Prostate gland (tissue), 2 donors: ENCODE data around the gene TRNP1. TPM values are rescaled to one million over a fixed set of nuclear protein-coding genes. Genes with fewer than 3 reads are reported as not detected.

Experiments used
- DNase-seq: peaks from one replicate; pipeline ENCODE4 v3.0.0-alpha.2; 2019; ENCODE audit warnings: low spot score
- H3K27ac ChIP-seq, 2 donors: fragments of 200-600 bp; sonication (generic); 2 replicates each; pipeline ENCODE4 v1.5.1; 2017 to 2019
- H3K27me3 ChIP-seq: fragments of 200-600 bp; sonication (generic); replicated peaks from 2 replicates; pipeline ENCODE4 v1.5.1; 2019; ENCODE audit not compliant: insufficient read depth
- H3K36me3 ChIP-seq, 2 donors: fragments of 200-600 bp; sonication (generic); 1 replicate in 1 of 2; 2 replicates in 1 of 2; pipeline versions ENCODE4 v1.5.1 to v1.8.1; 2017 to 2019
- H3K4me1 ChIP-seq: fragments of 200-600 bp; sonication (generic); replicated peaks from 2 replicates; pipeline ENCODE4 v1.5.1; 2019
- H3K4me3 ChIP-seq, 2 donors: fragments of 200-600 bp; sonication (generic); 2 replicates each; pipeline ENCODE4 v1.5.1; 2017 to 2019
- H3K9me3 ChIP-seq: fragments of 200-600 bp; sonication (generic); 2 replicates; pipeline ENCODE4 v1.5.1; 2017
- POLR2A ChIP-seq: fragments of 450-650 bp; IDR thresholded peaks from one replicate; pipeline ENCODE4 v1.6.1; 2016; ENCODE audit warnings: antibody characterized with exemption, mild to moderate bottlenecking
- POLR2AphosphoS5 ChIP-seq: sonication (generic); formaldehyde crosslinking; IDR thresholded peaks from one replicate; pipeline ENCODE4 v1.6.1; 2017; ENCODE audit warnings: antibody characterized with exemption
- WGBS: methylation state at CpG from one replicate; pipeline ENCODE4 v1.1.5; 2018; 5-methylcytosine and 5-hydroxymethylcytosine counted together
- intact Hi-C: fragments of 100-400 bp; cut with DNase I; formaldehyde crosslinking; loops from one replicate; pipeline ENCODE4 v1.14.2; 2022
- total RNA-seq, 2 donors: library from RNA; depleted of rRNA; stranded (reverse); fragments of >200 nt; gene quantifications; one replicate each; pipeline ENCODE4 v1.1.0, GENCODE V29; 2016
- TF ChIP-seq, protein P1 (sequence below), 4 experiments: fragments of 200-600 bp in 2 of 4; fragments of 450-650 bp in 2 of 4; sonication (generic) in 2 of 4; IDR thresholded peaks; 1 replicate in 3 of 4; 2 replicates in 1 of 4; pipeline ENCODE4 v1.5.1; 2016 to 2019; ENCODE audit warnings: antibody characterized with exemption in 4 of 4, mild to moderate bottlenecking in 2 of 4, moderate library complexity in 2 of 4

Gene TRNP1
- total RNA-seq, 2 donors from 2014 or later, result 21.1 to 30.6 TPM

- Histone ChIP-seq H3K36me3 (no peaks in the 10 kb centered on the region), H3K4me1 (peaks cover 14% of the 10 kb centered on the region), H3K27ac (no peak overlapping the region), H3K9me3 (no peaks in the 10 kb centered on the region), H3K27me3 (no peaks in the 10 kb centered on the region), H3K4me3 (no peak overlapping the region)
- no peak for DNase-seq
- WGBS, result 91% methylated on average over 48 of the region's 48 CpGs
- TF ChIP-seq POLR2A, result no peak
- TF ChIP-seq, protein P1, sequence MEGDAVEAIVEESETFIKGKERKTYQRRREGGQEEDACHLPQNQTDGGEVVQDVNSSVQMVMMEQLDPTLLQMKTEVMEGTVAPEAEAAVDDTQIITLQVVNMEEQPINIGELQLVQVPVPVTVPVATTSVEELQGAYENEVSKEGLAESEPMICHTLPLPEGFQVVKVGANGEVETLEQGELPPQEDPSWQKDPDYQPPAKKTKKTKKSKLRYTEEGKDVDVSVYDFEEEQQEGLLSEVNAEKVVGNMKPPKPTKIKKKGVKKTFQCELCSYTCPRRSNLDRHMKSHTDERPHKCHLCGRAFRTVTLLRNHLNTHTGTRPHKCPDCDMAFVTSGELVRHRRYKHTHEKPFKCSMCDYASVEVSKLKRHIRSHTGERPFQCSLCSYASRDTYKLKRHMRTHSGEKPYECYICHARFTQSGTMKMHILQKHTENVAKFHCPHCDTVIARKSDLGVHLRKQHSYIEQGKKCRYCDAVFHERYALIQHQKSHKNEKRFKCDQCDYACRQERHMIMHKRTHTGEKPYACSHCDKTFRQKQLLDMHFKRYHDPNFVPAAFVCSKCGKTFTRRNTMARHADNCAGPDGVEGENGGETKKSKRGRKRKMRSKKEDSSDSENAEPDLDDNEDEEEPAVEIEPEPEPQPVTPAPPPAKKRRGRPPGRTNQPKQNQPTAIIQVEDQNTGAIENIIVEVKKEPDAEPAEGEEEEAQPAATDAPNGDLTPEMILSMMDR (IDR thresholded peaks at IDR 0.05), result no peak
- intact Hi-C loops, result no loop called here
Measured at GRCh38 chr1:27005648-27006496, 12.4 kb downstream of the TRNP1 start.

- Histone ChIP-seq H3K36me3 (no peaks in the 10 kb centered on the region), H3K27ac (no peak overlapping the region), H3K4me1 (peaks cover 14% of the 10 kb centered on the region), H3K27me3 (no peaks in the 10 kb centered on the region), H3K9me3 (no peaks in the 10 kb centered on the region), H3K4me3 (no peak overlapping the region)
- intact Hi-C loops, result no loop called here
- no peak for DNase-seq
- TF ChIP-seq POLR2A, result no peak
- no peak for TF ChIP-seq POLR2AphosphoS5
- TF ChIP-seq, protein P1 (IDR thresholded peaks at IDR 0.05), result no peak
- WGBS, result 64% methylated on average over 13 of the region's 13 CpGs
Measured at GRCh38 chr1:27006683-27007082, 13.2 kb downstream of the TRNP1 start.

DNA sequence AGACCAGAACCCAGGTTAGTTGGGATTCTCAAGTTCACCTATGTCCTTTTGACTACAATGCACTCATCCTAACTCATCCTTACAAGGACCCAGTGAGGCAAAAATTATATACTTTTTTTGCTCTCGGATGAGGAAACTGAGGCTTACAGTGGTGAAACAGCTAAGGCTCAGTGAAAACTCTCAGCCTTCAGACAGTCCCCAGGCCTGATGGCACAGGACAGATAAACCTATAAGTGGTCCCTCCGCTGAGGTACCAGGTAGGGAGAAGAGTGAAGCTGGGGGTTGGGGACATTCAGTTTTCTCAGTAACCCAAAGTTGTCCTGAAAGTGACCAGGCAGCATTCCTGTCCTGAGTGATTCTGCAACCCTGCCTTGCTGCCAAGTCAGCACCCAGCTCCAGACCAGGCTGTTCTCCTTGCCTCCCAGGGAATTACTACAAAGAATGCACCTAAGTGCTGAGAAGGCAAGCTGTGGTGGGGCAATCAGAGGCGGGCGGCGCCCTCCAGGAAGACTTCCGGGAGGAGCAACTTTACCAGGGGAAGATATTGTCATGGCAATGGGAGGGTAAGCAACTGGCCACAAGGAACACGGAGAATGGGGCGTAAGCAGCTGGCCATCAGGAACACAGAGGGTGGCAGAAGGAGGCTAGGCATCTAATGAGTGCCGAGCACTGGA, 14.6 kb downstream of the TRNP1 start:
- no peak overlapping the region for H3K4me3 ChIP-seq
- peak; percentile 91 for DNase-seq
- H3K27me3 ChIP-seq, result no peaks in the 10 kb centered on the region
- 36% methylated on average over 9 of the region's 9 CpGs for WGBS
- H3K36me3 ChIP-seq, result no peaks in the 10 kb centered on the region
- H3K27ac ChIP-seq, result peak overlapping the region; percentile 77 to 80
- peaks cover 14% of the 10 kb centered on the region for H3K4me1 ChIP-seq
- intact Hi-C loops, result no loop called here
- TF ChIP-seq, protein P1 (IDR thresholded peaks at IDR 0.05), result no peak
- TF ChIP-seq POLR2AphosphoS5 (peak; percentile 94), POLR2A (peak; percentile 17)
- H3K9me3 ChIP-seq, result no peaks in the 10 kb centered on the region

GRCh38 chr1:27009601-27010197, 16.2 kb downstream of the TRNP1 start:
- TF ChIP-seq POLR2A (peak; percentile 18), POLR2AphosphoS5 (peak; percentile 77)
- TF ChIP-seq, protein P1 (IDR thresholded peaks at IDR 0.05), result peak in 2 of 4 experiments; percentile 30 to 35
- intact Hi-C loops, result no loop called here
- DNase-seq, result peak; percentile 81
- 32% methylated on average over 6 of the region's 6 CpGs for WGBS
- Histone ChIP-seq H3K27ac (peak overlapping the region; percentile 77 to 80), H3K4me1 (peaks cover 14% of the 10 kb centered on the region), H3K36me3 (no peaks in the 10 kb centered on the region), H3K27me3 (no peaks in the 10 kb centered on the region), H3K9me3 (no peaks in the 10 kb centered on the region), H3K4me3 (no peak overlapping the region)
